ENCODE results near the gene WDFY1.

GRCh38 chr2:223908304-223908998 is 36.7 kb downstream of the WDFY1 start:
- TF ChIP-seq CTCF (IDR thresholded peaks at IDR 0.05), result no peak
- no peak for TF ChIP-seq EP300 (IDR thresholded peaks at IDR 0.05)
- no peak for TF ChIP-seq POLR2A (IDR thresholded peaks at IDR 0.05; ENCODE audit: low read depth)
- no peak for TF ChIP-seq POLR2AphosphoS5 (IDR thresholded peaks at IDR 0.05)

Data from esophagus muscularis mucosa (tissue), 4 donors.